Activated CD8-positive, alpha-beta T cell treated with anti-CD3 and anti-CD28 coated beads, Interleukin-2, amount 10 ng/mL, durations not matched to agents 7 days and 5 days (primary cell): ENCODE results near the gene IGHMBP2. TPM values are rescaled to one million over a fixed set of nuclear protein-coding genes. Genes with fewer than 3 reads are reported as not detected.

Experiments
- ATAC-seq: fragments of 150-1000 bp; cut with Tn5 transposase; one replicate; pipeline ENCODE4 v1.10.0; 2021; ENCODE audit warnings: moderate library complexity
- CTCF ChIA-PET: fragments of 350-600 bp; sonication (Branson Sonifier 250); formaldehyde crosslinking; loops from one replicate; lab custom pipeline; 2021; ENCODE audit warnings: antibody characterized with exemption; lab: Charles Lee
- POLR2A ChIA-PET: fragments of 350-600 bp; sonication (Branson Sonifier 250); formaldehyde crosslinking; loops from one replicate; lab custom pipeline; 2021; ENCODE audit warnings: antibody characterized with exemption; lab: Charles Lee
- DNase-seq: peaks from one replicate; pipeline ENCODE4 v3.0.0-alpha.2; 2020
- H3K27ac Mint-ChIP-seq: one replicate; pipeline ENCODE4 v1.8.0; 2021; ENCODE audit warnings: mild to moderate bottlenecking, mixed read lengths
- H3K27me3 Mint-ChIP-seq: one replicate; pipeline ENCODE4 v1.8.0; 2021; ENCODE audit warnings: low read depth, mixed read lengths
- H3K36me3 Mint-ChIP-seq: one replicate; pipeline ENCODE4 v1.8.0; 2021; ENCODE audit warnings: low read depth, mixed read lengths
- H3K4me1 Mint-ChIP-seq: one replicate; pipeline ENCODE4 v1.8.0; 2021; ENCODE audit warnings: low read depth, mixed read lengths
- H3K4me3 Mint-ChIP-seq: one replicate; pipeline ENCODE4 v1.8.0; 2021; ENCODE audit warnings: mild to moderate bottlenecking, mixed read lengths
- H3K9me3 Mint-ChIP-seq: one replicate; pipeline ENCODE4 v1.8.0; 2022; ENCODE audit warnings: mixed read lengths; ENCODE audit not compliant: insufficient read depth
- total RNA-seq, 2 experiments: library from RNA; stranded (reverse); gene quantifications; one replicate each; pipeline ENCODE4 v1.2.3, GENCODE V29; 2021

The IGHMBP2 gene
- total RNA-seq, 2 experiments from 2014 or later = 25.0 to 28.2 TPM

- ATAC-seq (peak; percentile 64), DNase-seq (peak; percentile 26)
- Mint-ChIP-seq H3K27me3 (peaks cover under 1% of the 10 kb centered on the region), H3K4me3 (no peak overlapping the region), H3K4me1 (peaks cover 6% of the 10 kb centered on the region), H3K27ac (no peak overlapping the region), H3K36me3 (no peaks in the 10 kb centered on the region), H3K9me3 (no peaks in the 10 kb centered on the region)
- POLR2A ChIA-PET = no interaction called here
- CTCF ChIA-PET = no interaction called here
Measured at GRCh38 chr11:68950270-68950669, 46.6 kb downstream of the IGHMBP2 start.

GRCh38 chr11:68950762-68951161 lies 47.1 kb downstream of the IGHMBP2 start:
- H3K4me3 Mint-ChIP-seq = no peak overlapping the region
- no peak for DNase-seq
- POLR2A ChIA-PET = no interaction called here
- no peak for ATAC-seq
- no peak overlapping the region for H3K27ac Mint-ChIP-seq
- peaks cover 2% of the 10 kb centered on the region for H3K27me3 Mint-ChIP-seq
- peaks cover 9% of the 10 kb centered on the region for H3K4me1 Mint-ChIP-seq
- H3K9me3 Mint-ChIP-seq = no peaks in the 10 kb centered on the region
- no peaks in the 10 kb centered on the region for H3K36me3 Mint-ChIP-seq
- CTCF ChIA-PET = no interaction called here

- no peak for ATAC-seq
- Mint-ChIP-seq H3K4me3 (no peak overlapping the region), H3K27ac (no peak overlapping the region), H3K27me3 (peaks cover 2% of the 10 kb centered on the region), H3K36me3 (no peaks in the 10 kb centered on the region), H3K4me1 (peaks cover 4% of the 10 kb centered on the region), H3K9me3 (no peaks in the 10 kb centered on the region)
- ChIA-PET POLR2A (no interaction called here), CTCF (no interaction called here)
- DNase-seq = no peak
Measured at GRCh38 chr11:68954836-68955606, 51.3 kb downstream of the IGHMBP2 start.

- CTCF ChIA-PET = interaction anchor here (1.5 kb wide), 1 partner anchor 14 kb away, joined by 4 read pairs; no protein-coding TSS in a partner anchor
- POLR2A ChIA-PET = no interaction called here
- Mint-ChIP-seq H3K9me3 (no peaks in the 10 kb centered on the region), H3K4me3 (no peak overlapping the region), H3K27me3 (peaks cover 2% of the 10 kb centered on the region), H3K4me1 (peaks cover 4% of the 10 kb centered on the region), H3K36me3 (no peaks in the 10 kb centered on the region), H3K27ac (no peak overlapping the region)
- no peak for ATAC-seq
- DNase-seq = no peak
Measured at GRCh38 chr11:68955607-68955958, 51.9 kb downstream of the IGHMBP2 start.

- Mint-ChIP-seq H3K36me3 (no peaks in the 10 kb centered on the region), H3K4me3 (no peak overlapping the region), H3K9me3 (no peaks in the 10 kb centered on the region), H3K27me3 (peaks cover 2% of the 10 kb centered on the region), H3K4me1 (peaks cover 4% of the 10 kb centered on the region), H3K27ac (no peak overlapping the region)
- CTCF ChIA-PET = interaction anchor here (1.5 kb wide), 1 partner anchor 14 kb away, joined by 4 read pairs; no protein-coding TSS in a partner anchor
- peak; percentile 54 for ATAC-seq
- peak; percentile 34 for DNase-seq
- POLR2A ChIA-PET = no interaction called here
Measured at GRCh38 chr11:68956142-68956541, 52.5 kb downstream of the IGHMBP2 start.

- Mint-ChIP-seq H3K27me3 (peaks cover 2% of the 10 kb centered on the region), H3K27ac (no peak overlapping the region), H3K9me3 (no peaks in the 10 kb centered on the region), H3K36me3 (no peaks in the 10 kb centered on the region), H3K4me1 (peaks cover 4% of the 10 kb centered on the region), H3K4me3 (no peak overlapping the region)
- POLR2A ChIA-PET = no interaction called here
- DNase-seq (no peak), ATAC-seq (no peak)
- CTCF ChIA-PET = interaction anchor here (1.5 kb wide), 1 partner anchor 13 kb away, joined by 4 read pairs; no protein-coding TSS in a partner anchor
Measured at GRCh38 chr11:68956547-68957254, 53.0 kb downstream of the IGHMBP2 start.

GRCh38 chr11:68958211-68958610 lies 54.5 kb downstream of the IGHMBP2 start:
- ChIA-PET POLR2A (no interaction called here), CTCF (no interaction called here)
- no peak for ATAC-seq
- Mint-ChIP-seq H3K4me1 (peaks cover 12% of the 10 kb centered on the region), H3K4me3 (no peak overlapping the region), H3K27me3 (peaks cover 2% of the 10 kb centered on the region), H3K9me3 (no peaks in the 10 kb centered on the region), H3K27ac (no peak overlapping the region), H3K36me3 (peaks cover 2% of the 10 kb centered on the region)
- no peak for DNase-seq

- Mint-ChIP-seq H3K27me3 (peaks cover 2% of the 10 kb centered on the region), H3K9me3 (no peaks in the 10 kb centered on the region), H3K36me3 (peaks cover 2% of the 10 kb centered on the region), H3K4me1 (peaks cover 16% of the 10 kb centered on the region), H3K27ac (no peak overlapping the region), H3K4me3 (no peak overlapping the region)
- DNase-seq = no peak
- no peak for ATAC-seq
- CTCF ChIA-PET = no interaction called here
- POLR2A ChIA-PET = no interaction called here
Measured at GRCh38 chr11:68959465-68960293, 56.0 kb downstream of the IGHMBP2 start.

- DNase-seq = no peak
- no peaks in the 10 kb centered on the region for H3K9me3 Mint-ChIP-seq
- ATAC-seq = no peak
- H3K27me3 Mint-ChIP-seq = no peaks in the 10 kb centered on the region
- CTCF ChIA-PET = no interaction called here
- POLR2A ChIA-PET = no interaction called here
- H3K4me3 Mint-ChIP-seq = no peak overlapping the region
- H3K27ac Mint-ChIP-seq = no peak overlapping the region
- peaks cover 2% of the 10 kb centered on the region for H3K36me3 Mint-ChIP-seq
- H3K4me1 Mint-ChIP-seq = peaks cover 14% of the 10 kb centered on the region
Measured at GRCh38 chr11:68960294-68961071, 56.8 kb downstream of the IGHMBP2 start.

- no peak for DNase-seq
- ChIA-PET POLR2A (no interaction called here), CTCF (no interaction called here)
- Mint-ChIP-seq H3K9me3 (no peaks in the 10 kb centered on the region), H3K27ac (no peak overlapping the region), H3K4me3 (no peak overlapping the region), H3K4me1 (peaks cover 17% of the 10 kb centered on the region), H3K27me3 (no peaks in the 10 kb centered on the region), H3K36me3 (peaks cover 2% of the 10 kb centered on the region)
- no peak for ATAC-seq
Measured at GRCh38 chr11:68961245-68961644, 57.6 kb downstream of the IGHMBP2 start.

- Mint-ChIP-seq H3K27ac (peak overlapping the region; percentile 76), H3K4me3 (peak overlapping the region; percentile 36), H3K36me3 (peaks cover 2% of the 10 kb centered on the region), H3K9me3 (no peaks in the 10 kb centered on the region), H3K27me3 (no peaks in the 10 kb centered on the region), H3K4me1 (peaks cover 17% of the 10 kb centered on the region)
- peak; percentile 72 for ATAC-seq
- CTCF ChIA-PET = no interaction called here
- POLR2A ChIA-PET = interaction anchor here (0.6 kb wide), 1 partner anchor 115 kb away, joined by 3 read pairs; no protein-coding TSS in a partner anchor
- DNase-seq = peak; percentile 33
Measured at GRCh38 chr11:68962527-68963250, 59.0 kb downstream of the IGHMBP2 start.
